Measurements from ENCODE around the gene CST11.

The CST11 gene

DNA sequence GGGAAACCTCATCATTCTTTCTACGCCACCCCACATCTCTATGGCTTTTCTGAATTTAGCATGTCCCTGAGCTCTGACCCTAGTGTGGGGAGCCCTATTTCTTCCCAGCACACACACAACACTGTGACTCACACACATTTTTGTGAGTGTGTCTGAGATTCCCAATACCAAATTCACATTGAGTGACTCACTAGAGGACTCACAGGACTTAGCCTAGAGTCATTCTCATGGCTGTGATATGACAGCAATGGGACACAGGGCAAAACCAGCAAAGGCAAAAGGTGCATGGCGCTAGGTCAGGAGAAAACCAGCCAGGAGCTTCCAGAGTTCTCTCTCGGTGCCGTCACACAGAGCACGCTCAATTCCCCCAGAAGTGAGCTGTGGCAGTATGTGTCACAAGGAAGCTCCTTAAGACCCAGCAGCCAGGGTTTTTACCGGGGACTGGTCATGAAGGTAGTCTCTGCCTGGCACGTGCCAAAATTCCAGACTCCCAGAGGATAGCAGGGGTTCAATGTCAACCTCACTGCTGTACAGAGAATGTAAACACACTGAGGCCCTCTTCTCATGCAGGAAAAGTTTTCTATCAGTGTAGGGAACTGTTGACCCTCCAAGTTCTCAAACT is 7.0 kb downstream of the CST11 start:
- no peak overlapping the region for H3K4me3 ChIP-seq (ENCODE audit: low read depth, low read length)
- TF ChIP-seq, protein P1, sequence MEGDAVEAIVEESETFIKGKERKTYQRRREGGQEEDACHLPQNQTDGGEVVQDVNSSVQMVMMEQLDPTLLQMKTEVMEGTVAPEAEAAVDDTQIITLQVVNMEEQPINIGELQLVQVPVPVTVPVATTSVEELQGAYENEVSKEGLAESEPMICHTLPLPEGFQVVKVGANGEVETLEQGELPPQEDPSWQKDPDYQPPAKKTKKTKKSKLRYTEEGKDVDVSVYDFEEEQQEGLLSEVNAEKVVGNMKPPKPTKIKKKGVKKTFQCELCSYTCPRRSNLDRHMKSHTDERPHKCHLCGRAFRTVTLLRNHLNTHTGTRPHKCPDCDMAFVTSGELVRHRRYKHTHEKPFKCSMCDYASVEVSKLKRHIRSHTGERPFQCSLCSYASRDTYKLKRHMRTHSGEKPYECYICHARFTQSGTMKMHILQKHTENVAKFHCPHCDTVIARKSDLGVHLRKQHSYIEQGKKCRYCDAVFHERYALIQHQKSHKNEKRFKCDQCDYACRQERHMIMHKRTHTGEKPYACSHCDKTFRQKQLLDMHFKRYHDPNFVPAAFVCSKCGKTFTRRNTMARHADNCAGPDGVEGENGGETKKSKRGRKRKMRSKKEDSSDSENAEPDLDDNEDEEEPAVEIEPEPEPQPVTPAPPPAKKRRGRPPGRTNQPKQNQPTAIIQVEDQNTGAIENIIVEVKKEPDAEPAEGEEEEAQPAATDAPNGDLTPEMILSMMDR (conservative IDR thresholded peaks at IDR 0.05; ENCODE audit: low read depth, low read length) = no peak
- DNase-seq (ENCODE audit: low read depth) = peak; percentile 82

GRCh38 chr20:23444859-23445258 is 7.8 kb downstream of the CST11 start:
- TF ChIP-seq, protein P1 (conservative IDR thresholded peaks at IDR 0.05; ENCODE audit: low read depth, low read length) = no peak
- no peak overlapping the region for H3K4me3 ChIP-seq (ENCODE audit: low read depth, low read length)
- no peak for DNase-seq (ENCODE audit: low read depth)

DNA sequence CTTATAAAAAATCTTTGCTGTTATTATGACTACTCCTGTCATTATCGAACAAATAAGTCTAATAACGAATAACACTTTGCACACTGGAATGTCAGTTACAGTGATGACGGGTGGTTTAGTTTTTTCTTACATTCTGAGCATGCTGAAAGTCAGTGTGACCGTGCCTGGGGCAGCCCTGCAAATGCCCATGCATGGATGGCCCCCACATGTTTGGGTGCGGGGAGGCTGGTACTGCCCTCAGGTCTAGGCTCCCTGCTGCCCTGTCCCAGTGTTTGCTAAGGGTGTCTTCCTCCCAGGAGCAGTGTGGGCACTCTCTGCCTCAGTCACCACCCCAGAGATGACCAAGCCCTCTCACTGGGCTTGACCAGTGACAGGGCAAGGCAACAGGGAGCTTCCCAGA is 10.2 kb downstream of the CST11 start:
- no peak overlapping the region for H3K4me3 ChIP-seq (ENCODE audit: low read depth, low read length)
- TF ChIP-seq, protein P1 (conservative IDR thresholded peaks at IDR 0.05; ENCODE audit: low read depth, low read length) = no peak
- DNase-seq (ENCODE audit: low read depth) = no peak

- TF ChIP-seq, protein P1 (conservative IDR thresholded peaks at IDR 0.05; ENCODE audit: low read depth, low read length) = peak; percentile 95
- DNase-seq (ENCODE audit: low read depth) = peak; percentile 87
These were observed 10.8 kb downstream of the CST11 start for GRCh38 chr20:23441850-23442313.

GRCh38 chr20:23440004-23440403 is 12.7 kb downstream of the CST11 start:
- H3K4me3 ChIP-seq (ENCODE audit: low read depth, low read length) = no peak overlapping the region
- no peak for DNase-seq (ENCODE audit: low read depth)
- TF ChIP-seq, protein P1 (conservative IDR thresholded peaks at IDR 0.05; ENCODE audit: low read depth, low read length) = no peak

More at GRCh38 chr20:23441850-23442313, 10.8 kb downstream of the CST11 start:
- no peak overlapping the region for H3K4me3 ChIP-seq (ENCODE audit: low read depth, low read length)

- DNase-seq (ENCODE audit: low read depth) = no peak
- TF ChIP-seq, protein P1 (conservative IDR thresholded peaks at IDR 0.05; ENCODE audit: low read depth, low read length) = no peak
- H3K4me3 ChIP-seq (ENCODE audit: low read depth, low read length) = no peak overlapping the region
These were observed 14.0 kb downstream of the CST11 start for GRCh38 chr20:23438661-23439060.
